ENCODE data around the gene RYR2. TPM values are rescaled to one million over a fixed set of nuclear protein-coding genes. Genes with fewer than 3 reads are reported as not detected.

The RYR2 gene
- total RNA-seq, 1 donor from 2014 or later: 2.4 TPM

- no peak for DNase-seq
These were observed 825.5 kb downstream of the RYR2 start for GRCh38 chr1:237867380-237867888.

- no peak for DNase-seq
These were observed 827.0 kb downstream of the RYR2 start for GRCh38 chr1:237868817-237869600.

GRCh38 chr1:237873487-237874211, 831.7 kb downstream of the RYR2 start:
- no peak for DNase-seq

GRCh38 chr1:237875291-237875690, 833.3 kb downstream of the RYR2 start:
- no peak for DNase-seq

- DNase-seq: peak; percentile 78
These were observed 835.6 kb downstream of the RYR2 start for GRCh38 chr1:237877631-237878030.

- DNase-seq: no peak
These were observed 836.4 kb downstream of the RYR2 start for GRCh38 chr1:237878406-237878805.

GRCh38 chr1:237879195-237879594, 837.2 kb downstream of the RYR2 start:
- DNase-seq: no peak

Small RNAs within 50 kb of the gene (small RNA-seq; reads per million reads assigned to genes)
- gene MIR4428 (ENCODE audit: low replicate concordance): not detected
- gene RF00402 (ENCODE audit: low replicate concordance): not detected

Other genes with a start within 250 kb of the RYR2 start
- 39.7 TPM for gene MTR, start 246.9 kb upstream of the RYR2 start, total RNA-seq
- not detected for gene MT1HL1, start 37.7 kb upstream of the RYR2 start, total RNA-seq

Measured in tongue (tissue), 3 donors.